ENCODE results near the gene AP2A2.

DNA sequence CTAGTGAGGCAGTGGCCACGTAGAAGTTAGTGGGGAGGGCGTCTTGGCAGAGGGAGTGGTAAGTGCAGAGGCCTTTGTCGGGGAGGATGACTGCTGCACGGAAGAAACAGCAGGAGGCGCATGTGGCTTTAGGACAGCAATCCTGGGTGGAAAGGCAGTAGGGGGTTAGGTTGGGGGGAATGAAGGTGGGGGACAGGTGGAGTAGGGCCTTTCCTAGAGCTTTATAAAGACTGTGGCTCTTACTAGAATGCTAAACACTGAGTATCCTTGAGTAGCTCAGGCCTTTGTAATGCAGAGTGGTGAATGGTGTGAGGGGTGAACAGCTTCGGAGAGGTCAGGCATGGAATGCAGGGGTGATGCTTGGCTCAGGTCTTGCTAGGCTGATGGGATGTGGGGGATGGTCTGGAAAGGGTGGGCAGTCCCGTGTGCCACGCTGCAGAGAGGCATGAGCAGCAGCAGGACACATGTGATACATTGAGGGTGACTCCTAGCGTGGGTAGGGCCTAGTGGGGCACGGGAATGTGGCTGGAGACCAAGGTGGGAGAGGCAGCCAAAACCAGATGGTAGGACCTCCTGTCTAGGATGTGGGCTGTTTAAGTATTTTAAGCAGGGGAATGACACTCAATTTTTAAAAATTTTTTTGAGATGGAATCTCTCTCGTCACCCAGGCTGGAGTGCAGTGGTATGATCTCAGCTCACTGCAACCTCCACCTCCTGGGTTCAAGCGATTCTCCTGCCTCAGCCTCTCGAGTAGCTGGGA is 19.2 kb downstream of the AP2A2 start:
- TF ChIP-seq, protein P1, sequence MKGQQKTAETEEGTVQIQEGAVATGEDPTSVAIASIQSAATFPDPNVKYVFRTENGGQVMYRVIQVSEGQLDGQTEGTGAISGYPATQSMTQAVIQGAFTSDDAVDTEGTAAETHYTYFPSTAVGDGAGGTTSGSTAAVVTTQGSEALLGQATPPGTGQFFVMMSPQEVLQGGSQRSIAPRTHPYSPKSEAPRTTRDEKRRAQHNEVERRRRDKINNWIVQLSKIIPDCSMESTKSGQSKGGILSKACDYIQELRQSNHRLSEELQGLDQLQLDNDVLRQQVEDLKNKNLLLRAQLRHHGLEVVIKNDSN (IDR thresholded peaks at IDR 0.05) = no peak
- TF ChIP-seq EP300 (IDR thresholded peaks at IDR 0.05; ENCODE audit: borderline replicate concordance) (no peak), CEBPB (IDR thresholded peaks at IDR 0.05) (no peak), TAF1 (IDR thresholded peaks at IDR 0.05; ENCODE audit: low read depth) (no peak), RAD21 (IDR thresholded peaks at IDR 0.05; ENCODE audit: low read depth) (no peak), NFIC (IDR thresholded peaks at IDR 0.05) (no peak), EGR1 (IDR thresholded peaks at IDR 0.05) (no peak), FOXM1 (IDR thresholded peaks at IDR 0.05; ENCODE audit: borderline replicate concordance, low read depth) (no peak), TCF12 (IDR thresholded peaks at IDR 0.05; ENCODE audit: low read depth) (no peak), CREB1 (IDR thresholded peaks at IDR 0.05; ENCODE audit: low read depth) (no peak), TEAD4 (IDR thresholded peaks at IDR 0.05) (no peak)
- TF ChIP-seq, protein P2, sequence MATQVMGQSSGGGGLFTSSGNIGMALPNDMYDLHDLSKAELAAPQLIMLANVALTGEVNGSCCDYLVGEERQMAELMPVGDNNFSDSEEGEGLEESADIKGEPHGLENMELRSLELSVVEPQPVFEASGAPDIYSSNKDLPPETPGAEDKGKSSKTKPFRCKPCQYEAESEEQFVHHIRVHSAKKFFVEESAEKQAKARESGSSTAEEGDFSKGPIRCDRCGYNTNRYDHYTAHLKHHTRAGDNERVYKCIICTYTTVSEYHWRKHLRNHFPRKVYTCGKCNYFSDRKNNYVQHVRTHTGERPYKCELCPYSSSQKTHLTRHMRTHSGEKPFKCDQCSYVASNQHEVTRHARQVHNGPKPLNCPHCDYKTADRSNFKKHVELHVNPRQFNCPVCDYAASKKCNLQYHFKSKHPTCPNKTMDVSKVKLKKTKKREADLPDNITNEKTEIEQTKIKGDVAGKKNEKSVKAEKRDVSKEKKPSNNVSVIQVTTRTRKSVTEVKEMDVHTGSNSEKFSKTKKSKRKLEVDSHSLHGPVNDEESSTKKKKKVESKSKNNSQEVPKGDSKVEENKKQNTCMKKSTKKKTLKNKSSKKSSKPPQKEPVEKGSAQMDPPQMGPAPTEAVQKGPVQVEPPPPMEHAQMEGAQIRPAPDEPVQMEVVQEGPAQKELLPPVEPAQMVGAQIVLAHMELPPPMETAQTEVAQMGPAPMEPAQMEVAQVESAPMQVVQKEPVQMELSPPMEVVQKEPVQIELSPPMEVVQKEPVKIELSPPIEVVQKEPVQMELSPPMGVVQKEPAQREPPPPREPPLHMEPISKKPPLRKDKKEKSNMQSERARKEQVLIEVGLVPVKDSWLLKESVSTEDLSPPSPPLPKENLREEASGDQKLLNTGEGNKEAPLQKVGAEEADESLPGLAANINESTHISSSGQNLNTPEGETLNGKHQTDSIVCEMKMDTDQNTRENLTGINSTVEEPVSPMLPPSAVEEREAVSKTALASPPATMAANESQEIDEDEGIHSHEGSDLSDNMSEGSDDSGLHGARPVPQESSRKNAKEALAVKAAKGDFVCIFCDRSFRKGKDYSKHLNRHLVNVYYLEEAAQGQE (IDR thresholded peaks at IDR 0.05; ENCODE audit: low read depth) = no peak
- TF ChIP-seq, protein P3, sequence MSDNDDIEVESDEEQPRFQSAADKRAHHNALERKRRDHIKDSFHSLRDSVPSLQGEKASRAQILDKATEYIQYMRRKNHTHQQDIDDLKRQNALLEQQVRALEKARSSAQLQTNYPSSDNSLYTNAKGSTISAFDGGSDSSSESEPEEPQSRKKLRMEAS (IDR thresholded peaks at IDR 0.05) = no peak
